Activated T-cell treated with anti-CD3 and anti-CD28 coated beads, Interleukin-2, amount 50 U/mL, for 1 hour (primary cell): ENCODE measurements around the gene TK2.
"Not testable (repeated sequence)": the region's sequence is repeated elsewhere in the genome, so short reads cannot be mapped to it uniquely, and the experiment has no call there.

Experiments
- DNase-seq: peaks from one replicate; pipeline ENCODE4 v3.0.0-alpha.2; 2020

TK2 gene

DNA sequence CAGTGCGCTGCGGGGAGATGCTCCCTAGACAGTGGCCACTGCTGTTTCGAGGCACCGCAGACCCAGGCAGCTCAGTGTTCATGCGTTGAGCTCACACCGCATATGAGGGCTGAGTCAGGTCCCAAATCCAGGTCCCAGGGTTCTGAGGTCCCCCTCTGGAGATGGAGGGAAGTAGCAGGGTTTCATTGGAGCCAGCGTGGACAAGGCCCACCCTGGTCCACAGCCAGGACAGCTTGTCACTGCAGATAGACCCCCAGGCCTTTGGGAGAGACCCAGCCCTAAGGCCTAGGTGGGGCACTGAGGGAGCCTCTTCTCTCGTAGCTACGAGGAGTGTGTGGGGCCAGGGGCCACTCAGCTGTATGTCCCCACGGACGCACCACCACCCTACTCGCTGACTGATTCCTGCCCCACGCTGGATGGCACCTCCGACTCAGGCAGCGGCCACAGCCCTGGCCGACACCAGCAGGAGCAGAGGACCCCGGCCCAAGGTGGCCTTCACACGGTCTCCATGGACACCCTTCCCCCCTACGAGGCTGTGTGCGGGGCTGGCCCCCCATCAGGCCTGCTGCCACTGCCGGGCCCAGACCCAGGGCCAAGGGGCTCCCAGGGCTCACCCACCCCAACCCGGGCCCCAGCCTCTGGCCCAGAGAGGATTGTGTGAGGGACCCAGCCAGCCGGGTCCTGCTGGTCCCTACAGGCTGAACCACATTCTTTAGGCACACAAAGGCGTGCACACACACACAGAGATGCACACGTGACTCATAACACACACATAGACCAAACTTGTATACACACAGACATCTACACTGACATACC is 69.4 kb downstream of the TK2 start:
- peak; percentile 16 for DNase-seq

GRCh38 chr16:66479661-66480264 is 70.2 kb downstream of the TK2 start:
- DNase-seq, result peak; percentile 14

GRCh38 chr16:66478733-66479511 is 71.0 kb downstream of the TK2 start:
- DNase-seq, result peak; percentile 76

DNA sequence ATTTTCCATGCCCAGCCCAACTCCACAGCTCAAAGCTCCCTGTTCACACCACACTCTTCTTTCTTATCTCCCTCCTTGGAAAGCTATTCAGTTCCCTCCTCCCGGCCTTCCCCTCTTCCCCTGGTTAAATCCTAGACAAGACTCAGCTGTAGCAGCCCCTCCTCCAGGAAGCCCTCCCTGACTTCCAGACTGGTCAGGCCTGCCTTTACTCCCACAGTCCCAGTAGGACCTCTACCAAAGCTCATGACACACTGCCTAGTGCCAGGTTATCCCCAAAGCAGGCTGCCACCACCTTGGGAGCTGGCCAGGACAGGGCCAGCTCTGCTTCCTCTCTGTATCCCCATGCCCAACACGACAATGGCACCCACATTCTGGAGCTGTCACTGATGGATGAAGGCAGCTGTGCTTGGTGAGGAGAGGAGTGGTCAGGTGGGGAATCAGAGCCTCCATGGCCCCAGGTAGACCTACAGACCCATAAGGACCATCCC is 72.8 kb downstream of the TK2 start:
- peak; percentile 7 for DNase-seq

GRCh38 chr16:66476328-66477027 is 73.4 kb downstream of the TK2 start:
- DNase-seq, result peak; percentile 51

GRCh38 chr16:66475232-66475631 is 74.7 kb downstream of the TK2 start:
- peak; percentile 6 for DNase-seq

DNA sequence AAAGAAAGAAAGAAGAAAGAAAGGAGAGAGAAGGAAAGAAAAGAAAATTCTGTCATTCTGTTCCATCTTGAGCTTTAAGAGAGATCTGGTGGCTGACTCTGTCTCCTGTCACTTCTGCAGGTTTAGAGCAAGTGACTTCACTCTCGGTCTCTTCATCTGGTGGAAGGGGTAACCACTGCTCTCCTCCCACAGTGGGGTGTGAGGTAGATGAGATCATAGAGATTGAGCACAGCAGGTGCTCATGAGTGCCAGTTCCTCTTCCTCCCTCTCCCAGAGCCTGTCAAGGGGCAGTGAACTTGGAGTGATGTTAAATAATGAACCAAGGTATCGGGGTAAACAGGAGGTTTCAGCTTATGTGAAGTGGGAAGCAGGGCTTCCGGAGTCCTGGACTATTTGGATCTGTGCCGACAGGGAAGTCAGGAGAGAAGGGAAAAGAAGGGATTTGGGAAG is 75.1 kb downstream of the TK2 start:
- peak; percentile 33 for DNase-seq

DNA sequence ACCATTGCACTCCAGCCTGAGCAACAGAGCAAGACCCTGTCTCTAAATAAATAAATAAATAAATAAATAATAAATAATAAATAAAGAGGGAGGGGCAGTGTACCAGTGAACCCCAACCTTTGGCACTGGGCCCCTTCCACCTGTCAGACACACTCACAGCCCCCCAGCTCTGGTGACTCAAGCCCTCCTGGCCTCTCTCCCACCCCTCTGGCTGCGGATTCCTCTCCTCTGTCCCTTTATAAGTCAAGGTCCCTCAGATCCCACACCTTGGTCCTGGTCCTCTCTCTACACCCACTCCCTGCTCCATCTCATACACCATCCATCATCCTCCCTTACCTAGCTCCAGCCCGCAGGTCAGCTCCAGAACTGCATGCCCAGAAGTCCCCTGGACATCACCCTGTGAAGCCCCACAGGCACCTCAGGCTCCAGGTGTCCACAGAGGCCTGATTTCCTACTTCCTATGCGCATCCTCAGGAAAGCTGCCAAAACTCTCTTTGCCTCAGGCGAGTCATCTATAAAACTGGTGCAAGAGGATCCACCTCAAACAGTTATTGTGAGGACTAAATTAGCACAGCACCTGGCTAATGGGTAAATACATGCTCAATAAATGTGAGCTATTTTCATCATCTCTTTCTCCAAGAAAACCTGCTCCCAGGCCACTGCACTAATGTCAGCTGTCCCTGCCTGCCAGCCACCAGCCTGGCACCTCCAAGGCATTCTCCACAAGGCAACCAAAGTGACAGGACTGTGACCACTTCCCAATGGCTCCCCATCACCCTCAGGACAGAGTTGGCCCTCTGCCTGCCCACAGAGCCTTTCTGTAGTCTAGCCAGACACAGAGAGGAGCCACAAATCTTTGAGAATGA is 76.0 kb downstream of the TK2 start:
- no peak for DNase-seq

GRCh38 chr16:66473051-66473571 is 76.8 kb downstream of the TK2 start:
- no peak for DNase-seq

DNA sequence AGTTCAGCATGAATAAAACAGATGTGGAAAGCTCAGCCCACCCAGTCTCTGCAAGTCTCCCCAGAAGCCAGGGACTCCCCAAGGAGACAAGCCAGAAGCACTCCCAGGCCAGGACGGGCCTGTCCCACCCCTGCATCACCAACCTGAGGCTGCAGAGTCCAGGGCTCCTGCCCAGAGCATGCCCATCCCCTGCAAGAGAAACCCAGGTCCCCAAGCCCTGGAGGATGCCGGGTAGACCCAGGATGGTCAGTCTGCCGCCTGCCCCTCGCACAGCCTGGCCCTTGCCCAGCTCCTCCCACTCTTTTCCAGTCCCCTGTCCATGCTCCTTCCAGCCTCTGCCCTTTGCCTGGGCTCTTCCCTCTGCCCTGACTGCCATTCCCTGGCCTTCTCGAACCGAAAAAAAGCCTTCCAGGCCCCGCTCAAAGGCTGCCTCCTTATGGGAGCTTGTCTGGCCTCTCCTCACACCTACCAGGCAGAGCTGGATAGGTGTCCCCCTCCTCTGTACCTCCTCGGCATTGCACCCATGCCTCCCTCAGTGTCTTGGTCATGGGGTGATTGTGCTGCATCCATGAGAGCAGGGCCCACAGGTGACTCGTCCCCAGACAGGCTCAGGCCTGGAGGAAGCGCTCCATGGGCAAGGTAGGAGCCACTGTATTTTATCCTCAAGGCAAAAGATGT is 78.1 kb downstream of the TK2 start:
- no peak for DNase-seq

- no peak for DNase-seq
These were observed 78.7 kb downstream of the TK2 start for GRCh38 chr16:66471264-66471663.

DNA sequence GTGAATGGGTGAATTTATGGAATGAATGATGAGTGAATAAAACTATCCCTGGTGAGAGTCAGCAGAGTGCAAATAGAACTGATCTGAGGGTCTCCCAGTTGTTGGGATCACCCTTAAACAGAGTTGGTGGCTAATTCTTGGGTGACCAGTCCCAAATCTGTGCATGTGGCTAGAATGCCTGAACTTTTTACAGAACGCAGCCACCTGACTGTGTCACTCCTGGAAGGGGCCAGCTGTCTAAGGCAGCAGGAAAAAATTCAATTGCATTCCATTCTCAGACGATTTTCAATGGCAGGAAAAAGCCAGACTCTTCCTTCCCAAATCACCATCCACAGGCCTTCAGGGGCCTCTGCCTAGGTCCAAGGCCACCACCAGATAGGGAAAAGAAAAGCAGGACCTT is 79.4 kb downstream of the TK2 start:
- DNase-seq, result no peak

GRCh38 chr16:66469947-66470546 is 79.9 kb downstream of the TK2 start:
- no peak for DNase-seq

GRCh38 chr16:66469291-66469946 is 80.5 kb downstream of the TK2 start:
- DNase-seq, result no peak

- DNase-seq, result no peak
These were observed 81.5 kb downstream of the TK2 start for GRCh38 chr16:66468321-66468965.

- DNase-seq, result no peak
These were observed 82.3 kb downstream of the TK2 start for GRCh38 chr16:66467611-66468010.

- not testable (repeated sequence) for DNase-seq
These were observed 83.3 kb downstream of the TK2 start for GRCh38 chr16:66466636-66467035.

DNA sequence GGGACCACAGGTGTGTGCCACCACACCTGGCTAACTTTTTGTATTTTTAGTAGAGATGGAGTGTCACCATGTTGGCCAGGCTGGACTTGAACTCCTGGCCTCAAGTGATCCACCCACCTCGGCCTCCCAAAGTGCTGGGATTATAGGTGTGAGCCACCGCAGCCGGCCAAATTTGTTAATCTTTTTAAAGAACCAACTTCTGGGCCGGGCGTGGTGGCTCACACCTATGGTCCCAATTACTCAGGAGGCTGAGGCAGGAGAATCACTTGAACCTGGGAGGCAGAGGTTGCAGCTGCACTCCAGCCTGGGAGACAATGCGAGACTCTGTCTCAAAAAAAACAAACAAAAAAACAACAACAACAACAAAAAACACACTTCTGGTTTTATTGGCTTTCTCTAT is 84.0 kb downstream of the TK2 start:
- not testable (repeated sequence) for DNase-seq

- no peak for DNase-seq
These were observed 87.0 kb downstream of the TK2 start for GRCh38 chr16:66462912-66463311.
